Activated T-helper 2 cell treated with anti-CD3 and anti-CD28 coated beads, Interferon-gamma antibody, Interleukin-2, Interleukin-4, amounts not matched to agents 10 μg/mL and 5 μg/mL and 100 μg/mL, durations not matched to agents 14 hours and 24 hours and 36 hours (primary cell): ENCODE results near the gene GJD2. TPM values are rescaled to one million over a fixed set of nuclear protein-coding genes. Genes with fewer than 3 reads are reported as not detected.

Experiments
- DNase-seq: peaks from one replicate; pipeline ENCODE4 v3.0.0; 2021; ENCODE audit warnings: low spot score
- H3K27ac Mint-ChIP-seq: one replicate; pipeline ENCODE4 v1.8.0; 2021; ENCODE audit warnings: mixed read lengths
- H3K27me3 Mint-ChIP-seq: one replicate; pipeline ENCODE4 v1.8.0; 2021; ENCODE audit warnings: low read depth, mixed read lengths
- H3K36me3 Mint-ChIP-seq: one replicate; pipeline ENCODE4 v1.8.0; 2021; ENCODE audit warnings: low read depth, mixed read lengths
- H3K4me1 Mint-ChIP-seq: one replicate; pipeline ENCODE4 v1.8.0; 2021; ENCODE audit warnings: low read depth, mixed read lengths
- H3K4me3 Mint-ChIP-seq: one replicate; pipeline ENCODE4 v1.8.0; 2021; ENCODE audit warnings: low read depth, mild to moderate bottlenecking, moderate library complexity, mixed read lengths
- H3K9me3 Mint-ChIP-seq: one replicate; pipeline ENCODE4 v1.8.0; 2021; ENCODE audit warnings: mixed read lengths
- intact Hi-C: fragments of 100-400 bp; cut with micrococcal nuclease; formaldehyde crosslinking; loops from one replicate; pipeline ENCODE4 v1.15.1; 2023
- total RNA-seq: library from RNA; stranded (reverse); gene quantifications from 2 replicates; pipeline ENCODE4 v1.2.3, GENCODE V29; 2022

The GJD2 gene
- total RNA-seq, 1 donor from 2014 or later, result not detected

DNA sequence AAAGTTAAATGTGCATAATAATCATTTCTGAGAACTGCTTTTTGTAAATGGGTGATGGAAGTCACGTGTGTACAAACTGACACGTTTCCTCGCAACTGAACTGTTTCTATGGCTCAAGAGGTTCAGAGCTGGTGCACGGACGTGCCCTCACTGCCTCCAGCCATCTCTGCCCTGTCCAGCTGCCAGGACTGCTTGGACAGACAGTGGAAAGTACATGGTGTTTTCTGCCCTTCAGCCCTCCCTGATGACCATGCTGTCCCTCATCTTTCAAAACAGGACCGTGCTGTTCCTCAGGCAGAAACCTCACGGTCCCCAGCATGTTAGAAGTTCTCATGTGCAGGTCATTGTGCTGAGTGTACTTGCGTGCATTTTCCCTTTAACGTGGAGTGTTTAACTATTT is 38.7 kb downstream of the GJD2 start:
- DNase-seq, result no peak
- no peaks in the 10 kb centered on the region for H3K4me1 Mint-ChIP-seq
- no peak overlapping the region for H3K27ac Mint-ChIP-seq
- H3K4me3 Mint-ChIP-seq, result no peak overlapping the region
- H3K36me3 Mint-ChIP-seq, result no peaks in the 10 kb centered on the region
- intact Hi-C loops, result no loop called here
- H3K9me3 Mint-ChIP-seq, result no peaks in the 10 kb centered on the region
- H3K27me3 Mint-ChIP-seq, result peaks cover 42% of the 10 kb centered on the region

DNA sequence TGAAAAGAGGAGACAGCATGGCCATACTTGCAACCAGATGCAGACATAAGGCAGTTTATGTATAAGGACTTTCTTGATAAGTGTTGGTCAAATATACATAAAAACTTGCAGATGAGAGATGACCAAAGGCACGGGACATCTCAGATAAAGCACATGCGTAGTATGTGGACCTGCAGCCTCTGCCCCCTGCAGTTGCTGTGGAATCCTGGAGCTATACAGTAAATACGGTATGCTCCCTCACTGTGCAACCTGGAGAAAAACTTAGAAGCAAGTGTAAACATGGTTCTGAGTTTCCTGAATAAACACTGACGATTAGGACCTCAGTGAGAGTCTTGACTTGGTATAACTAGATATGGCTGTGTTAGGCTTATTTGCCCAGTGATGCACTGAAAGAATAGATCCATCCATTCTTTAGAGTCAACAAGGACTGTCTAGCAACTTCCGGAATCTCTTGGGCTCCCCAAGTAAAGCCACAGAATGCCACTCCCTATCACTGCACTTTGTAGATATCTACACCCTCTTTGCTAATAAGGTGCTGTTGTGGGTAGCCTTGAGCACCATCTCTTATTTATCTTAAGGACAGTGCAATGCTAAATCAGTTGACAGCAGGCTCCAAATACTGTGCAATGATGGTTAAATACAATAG is 40.2 kb downstream of the GJD2 start:
- Mint-ChIP-seq H3K36me3 (no peaks in the 10 kb centered on the region), H3K4me3 (no peak overlapping the region), H3K4me1 (no peaks in the 10 kb centered on the region), H3K9me3 (no peaks in the 10 kb centered on the region), H3K27ac (no peak overlapping the region), H3K27me3 (peaks cover 36% of the 10 kb centered on the region)
- intact Hi-C loops, result no loop called here
- DNase-seq, result no peak

DNA sequence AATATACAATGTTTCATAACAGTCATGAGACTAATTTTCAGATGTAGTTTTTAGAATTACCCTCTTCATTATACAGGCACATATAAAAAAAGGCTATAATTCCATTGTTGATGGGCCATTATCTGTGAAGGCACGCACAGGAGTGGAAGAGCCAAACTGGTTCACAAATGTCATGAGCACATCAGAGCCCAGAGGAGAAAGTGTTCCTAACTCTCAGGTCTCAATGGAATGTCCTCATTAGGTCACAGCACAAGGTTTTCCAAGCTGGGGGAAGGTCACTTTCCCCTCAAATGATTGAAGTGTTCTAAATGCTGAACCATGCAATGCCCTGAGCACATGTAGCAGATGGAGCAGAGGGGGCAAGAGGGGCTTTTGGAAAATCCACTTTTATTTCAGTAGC is 41.2 kb downstream of the GJD2 start:
- intact Hi-C loops, result no loop called here
- Mint-ChIP-seq H3K4me3 (no peak overlapping the region), H3K27ac (no peak overlapping the region), H3K4me1 (no peaks in the 10 kb centered on the region), H3K36me3 (no peaks in the 10 kb centered on the region), H3K27me3 (peaks cover 30% of the 10 kb centered on the region), H3K9me3 (no peaks in the 10 kb centered on the region)
- no peak for DNase-seq

DNA sequence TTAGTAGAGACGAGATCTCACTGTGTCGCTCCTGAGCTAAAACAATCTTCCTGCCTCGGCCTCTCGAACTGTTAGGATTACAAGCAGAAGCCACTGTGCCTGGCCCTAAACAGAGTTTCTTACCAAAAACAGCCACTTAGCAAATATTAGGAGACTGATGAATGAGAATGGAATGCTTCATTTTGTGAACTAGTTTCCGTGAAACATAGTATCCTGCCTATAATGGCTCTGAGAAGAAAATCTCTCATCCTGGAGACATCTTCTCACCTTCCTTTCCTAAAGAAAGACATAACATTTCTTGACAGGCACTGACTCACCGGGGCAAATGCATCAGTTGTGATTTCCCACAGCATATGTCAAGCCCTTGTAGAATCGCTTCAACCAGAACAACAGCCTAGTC is 44.9 kb downstream of the GJD2 start:
- no peaks in the 10 kb centered on the region for H3K9me3 Mint-ChIP-seq
- no peaks in the 10 kb centered on the region for H3K4me1 Mint-ChIP-seq
- no peak overlapping the region for H3K4me3 Mint-ChIP-seq
- intact Hi-C loops, result loop anchor here (5.0 kb wide), 1 partner anchor 212 kb away; no protein-coding TSS in a partner anchor
- no peak for DNase-seq
- no peak overlapping the region for H3K27ac Mint-ChIP-seq
- H3K27me3 Mint-ChIP-seq, result peaks cover 25% of the 10 kb centered on the region
- H3K36me3 Mint-ChIP-seq, result no peaks in the 10 kb centered on the region

DNA sequence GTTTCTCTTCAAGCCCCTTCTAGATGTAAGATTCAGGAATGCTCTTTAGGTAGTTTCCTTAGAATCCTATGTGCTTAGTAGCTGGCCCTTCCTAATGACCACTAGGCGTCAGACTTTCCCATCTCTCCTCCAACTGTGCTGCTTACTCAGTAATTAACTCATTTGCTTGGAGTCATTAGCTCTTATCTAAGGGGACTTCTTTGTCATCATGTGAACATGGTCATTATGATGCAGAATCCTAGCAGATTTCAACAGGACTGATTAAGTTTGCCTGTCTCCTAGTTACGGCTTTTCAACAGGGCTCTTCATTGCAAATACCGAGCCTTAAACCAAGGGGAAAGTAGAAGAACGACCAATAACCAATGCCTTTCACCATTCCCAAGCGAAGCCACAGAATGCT is 46.4 kb downstream of the GJD2 start:
- Mint-ChIP-seq H3K27ac (no peak overlapping the region), H3K4me1 (no peaks in the 10 kb centered on the region), H3K27me3 (peaks cover 22% of the 10 kb centered on the region), H3K36me3 (no peaks in the 10 kb centered on the region), H3K4me3 (no peak overlapping the region), H3K9me3 (no peaks in the 10 kb centered on the region)
- intact Hi-C loops, result loop anchor here (5.0 kb wide), 1 partner anchor 214 kb away; no protein-coding TSS in a partner anchor
- DNase-seq, result no peak

DNA sequence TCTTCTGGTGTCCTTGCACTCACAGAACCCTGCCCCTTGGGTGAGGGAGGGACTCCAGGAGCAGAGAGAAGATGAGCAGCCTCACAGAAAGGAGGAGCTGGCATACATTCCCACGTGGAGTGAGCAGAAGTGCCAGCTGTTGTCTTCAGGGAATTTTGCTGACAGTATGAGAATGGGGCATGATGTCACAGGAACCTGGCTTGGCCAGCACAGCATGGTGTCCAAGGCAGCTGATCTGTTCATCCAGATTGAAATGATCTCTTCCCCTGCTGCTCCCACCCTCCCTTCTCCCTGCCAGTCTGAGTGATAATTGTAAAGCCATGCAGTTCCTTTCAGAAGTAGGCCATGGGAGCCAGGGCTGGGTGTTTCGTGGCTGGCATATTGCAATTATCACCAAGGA is 53.3 kb downstream of the GJD2 start:
- intact Hi-C loops, result no loop called here
- H3K27ac Mint-ChIP-seq, result no peak overlapping the region
- no peak overlapping the region for H3K4me3 Mint-ChIP-seq
- H3K36me3 Mint-ChIP-seq, result no peaks in the 10 kb centered on the region
- H3K9me3 Mint-ChIP-seq, result no peaks in the 10 kb centered on the region
- no peak for DNase-seq
- H3K4me1 Mint-ChIP-seq, result no peaks in the 10 kb centered on the region
- H3K27me3 Mint-ChIP-seq, result peaks cover 15% of the 10 kb centered on the region

Other genes starting within 250 kb of the GJD2 start
- gene GOLGA8B, start 171.3 kb downstream of the GJD2 start, total RNA-seq, result 215 and 222 TPM in 2 replicates
- gene ACTC1, start 40.6 kb upstream of the GJD2 start, total RNA-seq, result not detected in 2 replicates
- 41.0 and 41.7 TPM in 2 replicates for gene AQR, start 214.7 kb upstream of the GJD2 start, total RNA-seq
- 40.7 and 41.0 TPM in 2 replicates for gene ZNF770, start 233.3 kb upstream of the GJD2 start, total RNA-seq